ENCODE measurements around the gene SBNO2.
A peak's percentile ranks its signal among the peaks of the same experiment; 100 is the strongest.
"Not testable (repeated sequence)": the region's sequence is repeated elsewhere in the genome, so short reads cannot be mapped to it uniquely, and the experiment has no call there.

The SBNO2 gene

DNA sequence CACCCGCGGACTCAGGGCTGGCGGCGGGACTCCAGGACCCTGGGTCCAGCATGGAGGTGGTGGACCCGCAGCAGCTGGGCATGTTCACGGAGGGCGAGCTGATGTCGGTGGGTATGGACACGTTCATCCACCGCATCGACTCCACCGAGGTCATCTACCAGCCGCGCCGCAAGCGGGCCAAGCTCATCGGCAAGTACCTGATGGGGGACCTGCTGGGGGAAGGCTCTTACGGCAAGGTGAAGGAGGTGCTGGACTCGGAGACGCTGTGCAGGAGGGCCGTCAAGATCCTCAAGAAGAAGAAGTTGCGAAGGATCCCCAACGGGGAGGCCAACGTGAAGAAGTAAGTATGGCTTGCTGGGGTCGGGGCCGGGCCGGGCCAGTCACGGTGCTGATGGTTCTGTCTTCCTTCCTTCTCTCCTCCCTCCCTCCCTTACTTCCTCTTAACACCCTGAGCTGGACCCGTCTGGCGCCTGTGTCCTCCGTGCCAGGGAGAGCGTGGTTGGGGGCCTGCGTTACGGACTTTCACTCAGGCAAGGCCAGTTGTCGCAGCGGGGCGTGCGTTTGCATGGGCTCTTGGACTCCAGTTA lies 32.9 kb upstream of the SBNO2 start:
- H3K4me1 ChIP-seq, result no peaks in the 10 kb centered on the region; the same call in 1 of the 2 replicates

DNA sequence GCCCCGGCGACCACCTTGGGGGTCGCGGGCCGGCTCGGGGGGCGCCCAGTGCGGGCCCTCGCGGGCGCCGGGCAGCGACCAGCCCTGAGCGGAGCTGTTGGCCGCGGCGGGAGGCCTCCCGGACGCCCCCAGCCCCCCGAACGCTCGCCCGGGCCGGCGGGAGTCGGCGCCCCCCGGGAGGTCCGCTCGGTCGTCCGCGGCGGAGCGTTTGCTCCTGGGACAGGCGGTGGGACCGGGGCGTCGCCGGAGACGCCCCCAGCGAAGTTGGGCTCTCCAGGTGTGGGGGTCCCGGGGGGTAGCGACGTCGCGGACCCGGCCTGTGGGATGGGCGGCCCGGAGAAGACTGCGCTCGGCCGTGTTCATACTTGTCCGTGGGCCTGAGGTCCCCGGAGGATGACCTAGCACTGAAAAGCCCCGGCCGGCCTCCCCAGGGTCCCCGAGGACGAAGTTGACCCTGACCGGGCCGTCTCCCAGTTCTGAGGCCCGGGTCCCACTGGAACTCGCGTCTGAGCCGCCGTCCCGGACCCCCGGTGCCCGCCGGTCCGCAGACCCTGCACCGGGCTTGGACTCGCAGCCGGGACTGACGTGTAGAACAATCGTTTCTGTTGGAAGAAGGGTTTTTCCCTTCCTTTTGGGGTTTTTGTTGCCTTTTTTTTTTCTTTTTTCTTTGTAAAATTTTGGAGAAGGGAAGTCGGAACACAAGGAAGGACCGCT lies 32.2 kb upstream of the SBNO2 start:
- H3K4me1 ChIP-seq, result no peaks in the 10 kb centered on the region; the same call in 1 of the 2 replicates
- TF ChIP-seq, protein P1, sequence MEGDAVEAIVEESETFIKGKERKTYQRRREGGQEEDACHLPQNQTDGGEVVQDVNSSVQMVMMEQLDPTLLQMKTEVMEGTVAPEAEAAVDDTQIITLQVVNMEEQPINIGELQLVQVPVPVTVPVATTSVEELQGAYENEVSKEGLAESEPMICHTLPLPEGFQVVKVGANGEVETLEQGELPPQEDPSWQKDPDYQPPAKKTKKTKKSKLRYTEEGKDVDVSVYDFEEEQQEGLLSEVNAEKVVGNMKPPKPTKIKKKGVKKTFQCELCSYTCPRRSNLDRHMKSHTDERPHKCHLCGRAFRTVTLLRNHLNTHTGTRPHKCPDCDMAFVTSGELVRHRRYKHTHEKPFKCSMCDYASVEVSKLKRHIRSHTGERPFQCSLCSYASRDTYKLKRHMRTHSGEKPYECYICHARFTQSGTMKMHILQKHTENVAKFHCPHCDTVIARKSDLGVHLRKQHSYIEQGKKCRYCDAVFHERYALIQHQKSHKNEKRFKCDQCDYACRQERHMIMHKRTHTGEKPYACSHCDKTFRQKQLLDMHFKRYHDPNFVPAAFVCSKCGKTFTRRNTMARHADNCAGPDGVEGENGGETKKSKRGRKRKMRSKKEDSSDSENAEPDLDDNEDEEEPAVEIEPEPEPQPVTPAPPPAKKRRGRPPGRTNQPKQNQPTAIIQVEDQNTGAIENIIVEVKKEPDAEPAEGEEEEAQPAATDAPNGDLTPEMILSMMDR (IDR thresholded peaks at IDR 0.05; ENCODE audit: low read depth, low read length), result no peak
- DNase-seq, result no peak
- H3K9me3 ChIP-seq, result no peaks in the 10 kb centered on the region
- H3K27me3 ChIP-seq, result no peaks in the 10 kb centered on the region
- peak overlapping the region; percentile 90 for H3K4me3 ChIP-seq (ENCODE audit: low read depth, low read length)
- peaks cover 14% of the 10 kb centered on the region for H3K36me3 ChIP-seq

More for the DNA sequence above, 32.9 kb upstream of the SBNO2 start:
- peak overlapping the region; percentile 90 for H3K4me3 ChIP-seq (ENCODE audit: low read depth, low read length)
- H3K36me3 ChIP-seq, result peaks cover 14% of the 10 kb centered on the region
- H3K27me3 ChIP-seq, result no peaks in the 10 kb centered on the region
- no peak for DNase-seq
- TF ChIP-seq, protein P1 (IDR thresholded peaks at IDR 0.05; ENCODE audit: low read depth, low read length), result no peak
- no peaks in the 10 kb centered on the region for H3K9me3 ChIP-seq

GRCh38 chr19:1205114-1206099 lies 31.3 kb upstream of the SBNO2 start, which contains the start of gene STK11:
Gene STK11, plus strand, starts transcription at chr19:1205778. Its CDS starts 1,136 bp downstream, at chr19:1206914.
- TF ChIP-seq, protein P1 (IDR thresholded peaks at IDR 0.05; ENCODE audit: low read depth, low read length), result no peak
- peak within 1 kb of the TSS; percentile 90 for H3K4me3 ChIP-seq (ENCODE audit: low read depth, low read length)
- DNase-seq, result peak; percentile 99
- H3K9me3 ChIP-seq, result no peaks in the 10 kb centered on the region
- H3K4me1 ChIP-seq, result no peaks in the 10 kb centered on the region; the same call in 1 of the 2 replicates
- H3K36me3 ChIP-seq, result peaks cover 14% of the 10 kb centered on the region
- no peaks in the 10 kb centered on the region for H3K27me3 ChIP-seq

DNA sequence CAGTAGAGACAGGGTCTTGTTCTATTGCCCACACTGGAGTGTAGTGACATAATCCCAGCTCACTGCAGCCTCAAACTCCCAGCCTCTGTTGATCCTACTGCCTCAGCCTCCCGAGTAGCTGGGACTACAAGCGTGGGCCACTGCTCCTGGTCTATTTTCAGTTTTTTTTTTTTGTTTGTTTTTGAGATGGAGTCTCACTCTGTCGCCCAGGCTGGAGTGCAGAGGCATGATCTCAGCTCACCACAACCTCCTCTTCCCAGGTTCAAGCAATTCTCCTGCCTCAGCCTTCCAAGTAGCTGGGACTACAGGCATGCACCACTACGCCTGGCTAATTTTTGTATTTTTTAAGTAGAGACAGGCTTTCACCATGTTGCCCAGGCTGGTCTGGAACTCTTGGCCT lies 26.5 kb upstream of the SBNO2 start:
- H3K4me1 ChIP-seq; H3K27me3 ChIP-seq; H3K4me3 ChIP-seq (ENCODE audit: low read depth, low read length); DNase-seq; H3K9me3 ChIP-seq; H3K36me3 ChIP-seq: not testable (repeated sequence)

- Histone ChIP-seq H3K9me3 (no peaks in the 10 kb centered on the region), H3K4me3 (ENCODE audit: low read depth, low read length) (no peak overlapping the region), H3K36me3 (no peaks in the 10 kb centered on the region), H3K27me3 (no peaks in the 10 kb centered on the region), H3K4me1 (no peaks in the 10 kb centered on the region; the same call in 1 of the 2 replicates)
- no peak for DNase-seq
- TF ChIP-seq, protein P1 (IDR thresholded peaks at IDR 0.05; ENCODE audit: low read depth, low read length), result no peak
Observed at GRCh38 chr19:1199531-1199930, 25.5 kb upstream of the SBNO2 start.

DNA sequence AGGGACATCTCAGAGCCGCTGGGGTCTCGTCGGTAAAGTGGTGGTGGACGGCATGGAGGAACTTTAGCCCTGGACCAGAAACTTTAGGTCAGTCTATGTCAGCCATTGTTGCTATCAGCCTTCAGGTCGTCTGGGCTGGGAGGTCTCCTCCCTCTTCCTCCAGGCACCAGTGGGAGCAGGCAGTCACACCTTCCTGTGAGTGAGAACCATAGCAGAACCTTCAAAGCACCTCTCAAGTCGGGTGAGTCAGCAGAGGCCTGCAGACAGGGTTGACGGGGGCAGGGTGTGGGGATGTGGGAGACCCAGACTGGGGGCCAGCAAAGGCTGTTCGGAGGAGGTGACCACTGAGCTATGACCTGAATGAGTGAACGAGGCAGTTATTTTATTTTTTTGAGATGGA lies 15.4 kb upstream of the SBNO2 start:
- DNase-seq, result no peak
- Histone ChIP-seq H3K9me3 (no peaks in the 10 kb centered on the region), H3K27me3 (no peaks in the 10 kb centered on the region), H3K4me3 (ENCODE audit: low read depth, low read length) (no peak overlapping the region), H3K4me1 (no peaks in the 10 kb centered on the region), H3K36me3 (no peaks in the 10 kb centered on the region)
- TF ChIP-seq, protein P1 (IDR thresholded peaks at IDR 0.05; ENCODE audit: low read depth, low read length), result no peak

All from BE2C (cell line).